SH-SY5Y (cell line): ENCODE data around the gene PREP.
A peak's percentile ranks its signal among the peaks of the same experiment; 100 is the strongest.

Experiments
- GATA2 ChIP-seq: IDR thresholded peaks from 2 replicates; pipeline ENCODE4 v1.6.1; 2011; ENCODE audit warnings: mild to moderate bottlenecking, low read depth, low read length
- GATA3 ChIP-seq: IDR thresholded peaks from 2 replicates; pipeline ENCODE4 v1.6.1; 2011; ENCODE audit warnings: low read depth, mild to moderate bottlenecking, low read length, moderate library complexity

DNA sequence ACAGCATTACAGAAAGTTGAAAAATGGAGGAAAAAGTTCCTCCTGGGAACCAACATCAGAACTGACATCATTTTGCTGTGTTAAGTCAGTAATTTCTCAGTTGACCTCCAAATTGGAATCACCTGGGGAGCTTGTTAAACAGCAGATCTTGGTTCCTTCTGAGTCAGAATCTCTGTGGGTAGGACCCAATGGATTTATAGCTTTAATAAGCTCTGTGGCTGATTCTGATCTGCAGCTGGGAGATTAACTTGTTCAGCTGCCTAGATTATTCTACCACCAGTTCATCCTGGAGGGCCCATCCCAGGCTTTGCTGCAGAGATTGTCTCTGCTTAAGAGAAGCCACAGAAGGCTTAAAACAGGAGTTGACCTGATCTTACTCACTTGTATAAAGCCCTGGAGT, 132.4 kb downstream of the PREP start:
- TF ChIP-seq GATA2 (peak; percentile 57), GATA3 (no peak)
